T-helper 2 cell treated with Interferon-gamma antibody and Interleukin-4, amounts not matched to agents 100 ng/mL and 5 ng/mL, for 36 hours (primary cell): ENCODE measurements around the gene ACO2. TPM values are rescaled to one million over a fixed set of nuclear protein-coding genes. Genes with fewer than 3 reads are reported as not detected.

Source experiments
- intact Hi-C: fragments of 100-400 bp; cut with micrococcal nuclease; formaldehyde crosslinking; loops from one replicate; pipeline ENCODE4 v1.15.1; 2023
- total RNA-seq: library from RNA; stranded (reverse); gene quantifications from 2 replicates; pipeline ENCODE4 v1.2.3, GENCODE V29; 2022

ACO2 gene
- total RNA-seq, 1 donor from 2014 or later: 87.8 TPM

- intact Hi-C loops: loop anchor here (1.0 to 10.0 kb wide), 4 partner anchors 22 to 813 kb away; partner anchors contain the start of genes ACO2, MRTFA, RANGAP1 and ST13
These were observed 21.3 kb upstream of the ACO2 start for GRCh38 chr22:41447435-41448188.

- intact Hi-C loops: loop anchor here (1.0 to 10.0 kb wide), 4 partner anchors 21 to 813 kb away; partner anchors contain the start of genes ACO2, MRTFA, RANGAP1 and ST13
These were observed 20.6 kb upstream of the ACO2 start for GRCh38 chr22:41448189-41448808.

GRCh38 chr22:41458161-41458728, 10.7 kb upstream of the ACO2 start:
- intact Hi-C loops: no loop called here

- intact Hi-C loops: no loop called here
These were observed 9.5 kb upstream of the ACO2 start for GRCh38 chr22:41459431-41459830.

GRCh38 chr22:41460071-41460470, 8.8 kb upstream of the ACO2 start:
- intact Hi-C loops: loop anchor here (10.0 kb wide), 1 partner anchor 485 kb away; the partner anchor contains the start of gene CENPM

GRCh38 chr22:41461901-41462300, 7.0 kb upstream of the ACO2 start:
- intact Hi-C loops: loop anchor here (10.0 kb wide), 1 partner anchor 483 kb away; the partner anchor contains the start of gene CENPM

- intact Hi-C loops: loop anchor here (1.0 to 10.0 kb wide), 7 partner anchors 21 to 475 kb away; partner anchors contain the start of genes CENPM, DESI1, RANGAP1 and TEF
These were observed 418 bp downstream of the ACO2 start for GRCh38 chr22:41469218-41469851.

GRCh38 chr22:41470886-41471285, 2.0 kb downstream of the ACO2 start:
- intact Hi-C loops: no loop called here

GRCh38 chr22:41471568-41471967, 2.7 kb downstream of the ACO2 start:
- intact Hi-C loops: no loop called here

- intact Hi-C loops: no loop called here
These were observed 6.0 kb downstream of the ACO2 start for GRCh38 chr22:41474872-41475451.

GRCh38 chr22:41478473-41478872, 9.6 kb downstream of the ACO2 start:
- intact Hi-C loops: no loop called here

GRCh38 chr22:41478891-41479521, 10.1 kb downstream of the ACO2 start:
- intact Hi-C loops: no loop called here

GRCh38 chr22:41479671-41480396, 10.9 kb downstream of the ACO2 start:
- intact Hi-C loops: no loop called here

GRCh38 chr22:41480397-41480735, 11.4 kb downstream of the ACO2 start:
- intact Hi-C loops: no loop called here

GRCh38 chr22:41481131-41481830, 12.4 kb downstream of the ACO2 start:
- intact Hi-C loops: no loop called here

- intact Hi-C loops: no loop called here
These were observed 13.0 kb downstream of the ACO2 start for GRCh38 chr22:41481925-41482318.

GRCh38 chr22:41482319-41482935, 13.5 kb downstream of the ACO2 start:
- intact Hi-C loops: no loop called here

GRCh38 chr22:41485033-41485432, 16.1 kb downstream of the ACO2 start:
- intact Hi-C loops: no loop called here
